Stimulated activated CD4-positive, alpha-beta T cell treated with anti-CD3 and anti-CD28 coated beads, Interleukin-2, amount 100 ng/mL, for 24 hours (primary cell): ENCODE results near the gene PRRC2B.

Experiments
- DNase-seq, 2 donors: peaks; one replicate each; pipeline ENCODE4 v3.0.0-alpha.2; 2020

The PRRC2B gene

DNA sequence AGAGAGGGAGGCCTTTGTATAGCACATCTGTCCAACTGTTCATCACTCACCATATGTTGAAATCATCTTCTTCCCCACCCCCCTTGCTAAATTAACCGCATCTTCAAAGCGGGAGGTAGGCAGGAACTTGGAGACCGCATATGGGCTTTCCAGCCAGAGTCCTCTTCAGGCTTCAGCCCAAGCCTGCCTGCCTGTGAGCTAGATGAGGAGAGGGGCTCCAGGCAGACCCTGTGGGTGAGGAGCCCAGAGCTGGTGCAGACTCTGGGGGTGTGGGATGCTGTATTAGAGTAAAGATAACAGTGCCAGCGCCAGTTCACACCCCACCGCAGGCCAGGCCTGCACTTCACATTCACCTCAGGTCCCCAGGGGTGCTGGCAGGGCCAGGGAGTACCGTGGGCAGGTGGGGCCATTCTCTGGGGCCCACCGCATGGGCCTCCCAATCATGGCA lies 16.2 kb downstream of the PRRC2B start:
- no peak for DNase-seq

- DNase-seq = no peak
Measured at GRCh38 chr9:131411719-131412681, 18.1 kb downstream of the PRRC2B start.

DNA sequence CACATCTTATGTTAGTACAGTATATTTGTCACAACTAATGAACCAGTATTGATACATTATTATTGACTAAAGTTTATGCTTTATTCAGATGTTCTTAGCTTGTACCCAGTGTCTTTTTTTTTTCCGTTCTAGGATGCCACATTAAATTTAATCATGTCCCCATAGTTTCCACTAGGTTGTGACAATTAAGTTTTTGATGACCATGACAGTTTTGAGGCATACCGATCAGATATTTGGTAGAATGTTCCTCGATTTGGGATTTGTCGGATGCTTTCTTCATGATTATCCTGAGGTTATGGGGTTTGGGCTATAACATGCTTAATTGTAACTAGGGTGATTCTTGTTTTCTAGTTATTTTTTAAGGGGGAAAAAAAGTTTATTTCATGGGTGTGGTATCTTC lies 22.6 kb downstream of the PRRC2B start:
- DNase-seq = no peak

DNA sequence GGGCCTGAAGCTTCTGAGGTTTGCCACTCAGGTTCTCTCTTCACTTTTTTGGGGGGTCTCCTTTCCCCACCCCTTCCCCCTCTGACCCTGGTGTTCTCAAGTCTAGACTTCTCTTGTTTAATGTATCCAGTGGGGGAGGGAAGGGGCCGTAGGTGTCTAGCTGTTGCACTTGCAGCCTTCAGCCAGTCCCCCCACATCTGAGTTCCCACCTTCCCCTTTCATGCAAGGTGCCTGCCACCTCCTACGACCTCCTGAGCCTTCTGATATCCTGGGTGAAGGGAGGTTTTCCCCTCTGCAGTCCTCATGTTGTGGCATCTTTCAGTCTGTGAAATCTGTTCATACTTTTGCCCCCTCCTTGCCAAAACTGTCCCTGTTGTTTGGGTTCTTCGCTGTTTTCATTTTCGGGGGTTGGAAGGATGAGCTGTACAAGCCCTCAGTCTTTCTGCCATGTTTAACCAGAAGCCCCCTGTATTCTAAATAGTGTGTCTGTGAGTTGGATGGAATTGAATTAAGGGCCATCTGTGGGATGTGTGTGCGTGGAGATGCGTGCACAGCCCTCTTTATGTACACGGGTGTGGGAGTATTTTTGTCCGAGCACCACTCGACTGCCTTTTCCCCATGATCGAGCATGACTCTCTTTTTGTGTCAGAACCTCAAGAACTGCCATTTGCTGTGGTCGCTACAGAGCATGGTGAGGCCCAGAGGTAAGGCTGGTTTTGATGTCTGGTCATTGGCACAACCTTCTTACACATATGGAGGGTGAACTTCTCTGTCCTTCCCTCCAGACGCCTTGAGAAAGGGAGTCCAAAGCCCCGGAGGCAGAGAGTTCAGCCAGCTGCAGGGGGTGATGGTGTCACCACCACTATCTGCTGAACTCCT lies 23.6 kb downstream of the PRRC2B start:
- DNase-seq = no peak

DNA sequence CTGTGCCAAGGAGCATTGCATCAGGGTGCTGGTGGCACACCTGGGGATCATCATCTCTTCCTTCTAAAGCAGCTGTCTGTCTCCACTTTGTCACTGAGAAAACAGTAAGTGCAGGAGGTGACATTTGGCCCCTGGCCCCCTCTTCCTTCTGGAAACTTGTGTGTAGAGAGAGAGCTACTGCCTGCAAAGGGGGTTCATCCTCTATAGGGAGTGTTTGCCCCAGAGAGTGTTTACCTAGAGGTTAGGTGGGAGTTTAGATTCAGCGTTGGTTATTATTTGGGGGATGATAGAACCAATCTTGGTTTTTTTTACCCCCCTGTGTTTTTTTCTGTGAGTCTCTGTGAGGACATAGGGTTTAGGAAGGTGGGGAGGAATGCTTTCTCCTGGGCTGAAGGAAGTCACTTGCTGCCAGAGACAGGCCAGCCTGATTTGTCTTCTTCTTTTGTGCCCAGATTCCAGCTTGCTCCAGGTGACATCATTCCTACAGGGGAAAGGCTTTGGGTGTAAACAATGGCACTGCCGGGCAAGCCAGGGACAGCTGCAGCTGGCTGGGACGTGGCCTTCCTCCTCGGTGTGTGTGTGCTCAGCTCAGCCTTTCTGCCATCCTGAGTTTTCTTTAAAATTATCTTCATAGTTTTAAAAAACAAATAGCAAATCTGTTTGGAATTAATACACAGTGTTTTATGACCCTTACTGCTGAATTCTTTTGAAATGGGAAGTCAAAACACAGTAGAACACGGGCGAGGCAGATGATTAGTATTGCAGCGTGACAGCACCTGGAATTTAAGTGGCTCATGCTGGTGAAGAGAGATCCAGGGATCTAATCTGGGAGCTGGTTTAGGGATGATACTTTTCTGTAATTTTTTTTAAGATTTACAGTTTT lies 24.5 kb downstream of the PRRC2B start:
- no peak for DNase-seq

- DNase-seq = no peak
Measured at GRCh38 chr9:131419026-131419614, 25.2 kb downstream of the PRRC2B start.

DNA sequence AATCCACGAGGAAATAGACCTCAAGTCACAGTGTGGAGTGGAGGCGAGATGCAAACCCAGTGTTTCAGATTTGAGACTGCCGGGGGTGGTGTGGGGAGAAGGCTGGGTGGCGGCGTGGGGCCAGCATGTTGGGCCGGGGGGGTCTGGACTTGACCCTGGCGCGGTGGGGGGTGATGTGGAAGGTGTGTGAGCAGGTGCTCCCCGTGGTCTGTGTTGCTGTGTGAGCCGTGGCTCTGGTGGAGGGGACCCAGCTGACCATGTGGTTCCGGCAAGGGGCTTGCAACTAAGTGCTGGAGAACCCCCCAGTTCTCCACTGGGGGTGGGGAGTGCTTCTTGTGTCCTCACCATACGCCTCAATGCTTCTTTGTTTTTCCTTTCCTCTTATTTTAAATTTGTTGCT lies 25.8 kb downstream of the PRRC2B start:
- no peak for DNase-seq

DNA sequence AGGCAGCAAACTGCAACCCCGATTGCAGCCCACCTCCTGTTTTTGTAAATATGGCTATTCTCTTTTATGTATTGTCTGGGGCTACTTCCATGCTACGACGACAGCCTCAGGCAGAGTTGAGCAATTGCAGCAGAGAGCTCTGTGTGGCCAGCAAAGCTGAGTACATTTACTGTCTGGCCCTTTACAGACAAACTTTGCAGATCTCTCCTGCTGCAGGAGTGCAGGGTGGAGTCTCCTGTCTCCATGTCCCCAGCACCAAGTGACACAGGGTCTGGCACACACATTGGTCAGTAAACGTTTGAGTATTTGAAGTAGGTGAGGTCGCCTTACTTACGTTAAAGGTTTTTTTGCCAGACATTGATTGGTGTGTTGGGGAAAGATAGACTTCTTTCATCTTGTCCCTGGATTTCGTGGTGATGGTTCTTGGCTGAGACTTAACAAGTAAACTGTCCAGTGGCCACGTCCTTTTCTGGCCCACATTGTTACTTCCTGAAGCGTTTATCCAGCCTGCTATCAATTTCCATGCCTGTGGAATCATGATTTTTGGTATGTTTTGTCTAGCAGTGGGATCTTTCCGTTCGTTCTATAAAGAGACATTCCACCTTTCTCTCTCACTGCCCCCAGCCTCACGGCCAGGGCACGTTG lies 27.2 kb downstream of the PRRC2B start:
- DNase-seq = no peak

GRCh38 chr9:131421691-131422090 lies 27.8 kb downstream of the PRRC2B start:
- no peak for DNase-seq

DNA sequence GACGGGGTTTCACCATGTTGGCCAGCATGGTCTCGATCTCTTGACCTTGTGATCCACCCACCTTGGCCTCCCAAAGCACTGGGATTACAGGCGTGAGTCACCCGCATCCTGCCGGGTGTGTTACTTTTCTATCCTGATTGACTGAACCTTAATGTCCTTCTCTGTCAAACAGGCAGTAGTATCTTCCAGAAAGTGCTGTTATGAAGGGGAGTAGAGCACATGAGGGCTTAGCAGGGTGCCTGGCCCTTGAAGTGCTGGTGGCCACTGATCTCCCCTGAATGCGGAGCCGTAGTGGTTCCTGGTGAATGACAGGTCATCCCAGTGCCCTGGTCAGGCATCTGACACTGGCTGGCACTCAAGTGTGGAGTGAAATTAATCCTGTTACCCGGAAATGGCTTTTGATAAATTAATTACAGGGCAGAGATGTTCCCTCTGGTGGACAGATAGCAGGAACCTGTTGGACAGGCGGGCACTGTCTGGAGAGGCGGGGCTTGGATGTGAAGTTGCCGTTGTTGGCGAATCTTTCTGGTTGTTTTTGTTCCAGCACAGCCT lies 28.4 kb downstream of the PRRC2B start:
- DNase-seq = no peak

- DNase-seq = no peak
Measured at GRCh38 chr9:131423171-131423581, 29.3 kb downstream of the PRRC2B start.

DNA sequence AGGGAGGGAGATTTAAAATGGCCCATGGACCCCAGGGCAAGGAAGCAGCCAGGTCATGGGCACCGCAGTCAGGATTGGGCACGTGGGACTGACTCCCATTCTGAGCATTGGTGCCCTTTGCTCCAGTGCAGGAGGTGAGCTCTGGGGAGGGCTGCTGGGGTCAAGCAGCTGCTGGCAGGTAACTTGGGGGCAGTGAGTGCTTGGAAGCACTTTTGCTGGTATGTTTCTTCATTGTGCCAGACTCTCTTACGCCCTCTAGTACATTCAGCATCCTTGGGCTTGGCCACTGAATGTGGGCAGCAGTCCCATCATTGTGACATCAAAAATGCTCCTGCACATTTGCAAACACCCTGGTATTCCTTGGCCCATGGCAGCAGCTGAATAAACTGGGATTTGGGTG lies 32.7 kb downstream of the PRRC2B start:
- no peak for DNase-seq

- DNase-seq = no peak
Measured at GRCh38 chr9:131429121-131430012, 35.5 kb downstream of the PRRC2B start.

- no peak for DNase-seq
Measured at GRCh38 chr9:131432050-131432449, 38.2 kb downstream of the PRRC2B start.

GRCh38 chr9:131432597-131433301 lies 38.9 kb downstream of the PRRC2B start:
- no peak for DNase-seq

GRCh38 chr9:131433302-131433854 lies 39.5 kb downstream of the PRRC2B start:
- DNase-seq = no peak

- no peak for DNase-seq
Measured at GRCh38 chr9:131434673-131435072, 40.8 kb downstream of the PRRC2B start.

DNA sequence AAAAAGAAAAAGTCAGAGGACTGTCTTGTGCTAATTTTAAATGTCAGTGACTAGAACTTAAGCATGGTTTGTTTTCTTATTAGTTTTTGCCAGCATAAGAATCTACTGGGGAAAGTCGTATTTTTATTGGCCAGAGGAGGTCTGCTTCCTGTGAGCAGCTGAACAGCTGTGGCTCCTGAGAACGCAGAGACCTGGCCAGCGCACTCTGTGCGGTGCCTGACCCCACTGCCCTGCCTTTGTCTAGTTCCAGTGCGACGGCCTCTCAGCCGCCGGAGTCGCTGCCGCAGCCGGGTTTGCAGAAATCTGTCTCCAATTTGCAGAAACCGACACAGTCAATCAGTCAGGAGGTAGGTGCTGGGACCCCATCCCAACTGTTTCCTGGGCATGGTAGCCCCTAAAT lies 42.5 kb downstream of the PRRC2B start:
- no peak for DNase-seq

DNA sequence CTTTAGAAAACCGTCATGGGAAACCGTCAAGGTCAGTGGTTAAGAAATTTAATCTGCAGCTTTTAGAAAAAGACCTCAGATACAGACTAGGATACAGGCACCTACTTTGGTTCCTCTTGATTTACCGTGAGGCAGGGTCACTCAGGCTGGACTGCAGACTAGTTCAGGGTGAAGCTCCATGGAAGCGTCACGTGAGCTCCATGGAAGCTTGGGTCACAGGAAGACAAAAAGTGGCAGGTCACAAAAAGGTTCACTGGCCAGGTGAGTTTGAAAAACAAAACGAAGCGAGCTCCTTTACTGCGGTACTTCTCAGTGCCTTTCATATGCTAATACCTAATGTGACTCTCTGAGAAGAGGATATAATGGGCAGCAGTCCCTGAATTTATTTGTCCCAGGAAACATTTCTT lies 43.0 kb downstream of the PRRC2B start:
- DNase-seq = no peak
